GM18861 (cell line): ENCODE measurements around the gene SLC5A11.
"Not testable (repeated sequence)": the region's sequence is repeated elsewhere in the genome, so short reads cannot be mapped to it uniquely, and the experiment has no call there.

Experiments
- ATAC-seq: cut with Tn5 transposase; IDR thresholded peaks from one replicate; pipeline ENCODE4 v1.9.1; 2021; ENCODE audit not compliant: unreplicated experiment

SLC5A11 gene

GRCh38 chr16:24856871-24857270 lies 11.1 kb downstream of the SLC5A11 start:
- not testable (repeated sequence) for ATAC-seq

GRCh38 chr16:24858219-24859041 lies 12.7 kb downstream of the SLC5A11 start:
- ATAC-seq: no peak

GRCh38 chr16:24861461-24861860 lies 15.7 kb downstream of the SLC5A11 start:
- no peak for ATAC-seq

- ATAC-seq: no peak
Measured at GRCh38 chr16:24863582-24864437, 18.0 kb downstream of the SLC5A11 start.

DNA sequence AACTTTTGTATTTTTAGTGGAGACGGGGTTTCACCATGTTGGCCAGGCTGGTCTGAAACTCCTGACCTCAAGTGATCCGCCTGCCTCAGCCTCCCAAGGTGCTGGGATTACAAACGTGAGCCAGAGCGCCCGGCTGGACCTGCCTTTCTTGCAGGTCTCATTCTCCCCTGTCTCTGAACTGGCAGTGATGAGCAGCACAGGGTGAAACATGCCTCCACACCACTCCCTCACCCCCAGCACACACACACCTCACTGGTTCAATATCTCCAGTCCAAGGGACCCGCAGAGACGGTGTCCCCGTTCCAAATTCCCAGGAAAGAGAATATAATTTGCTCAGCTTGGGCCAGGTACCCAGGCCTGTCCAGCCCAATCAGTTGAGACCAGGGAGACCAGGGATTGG lies 23.3 kb downstream of the SLC5A11 start:
- no peak for ATAC-seq

DNA sequence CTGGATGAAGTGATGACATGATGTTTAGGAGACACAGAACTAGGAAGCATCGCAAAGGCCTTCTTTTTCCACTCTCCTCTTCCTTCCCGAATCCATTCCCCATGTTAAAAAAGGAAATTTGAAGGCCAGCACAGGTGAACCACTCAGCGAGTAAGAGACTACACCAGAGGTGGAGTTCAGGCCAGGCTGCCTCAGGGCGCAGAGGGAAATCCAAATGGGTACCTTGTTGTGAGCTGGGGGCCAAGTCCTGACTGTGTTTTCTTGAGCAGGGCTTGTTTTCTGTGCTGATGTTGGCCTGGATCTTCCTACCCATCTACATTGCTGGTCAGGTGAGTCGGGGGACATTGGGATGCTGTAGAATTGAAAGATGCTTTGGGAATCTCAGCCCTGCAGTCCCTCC lies 26.1 kb downstream of the SLC5A11 start:
- no peak for ATAC-seq

DNA sequence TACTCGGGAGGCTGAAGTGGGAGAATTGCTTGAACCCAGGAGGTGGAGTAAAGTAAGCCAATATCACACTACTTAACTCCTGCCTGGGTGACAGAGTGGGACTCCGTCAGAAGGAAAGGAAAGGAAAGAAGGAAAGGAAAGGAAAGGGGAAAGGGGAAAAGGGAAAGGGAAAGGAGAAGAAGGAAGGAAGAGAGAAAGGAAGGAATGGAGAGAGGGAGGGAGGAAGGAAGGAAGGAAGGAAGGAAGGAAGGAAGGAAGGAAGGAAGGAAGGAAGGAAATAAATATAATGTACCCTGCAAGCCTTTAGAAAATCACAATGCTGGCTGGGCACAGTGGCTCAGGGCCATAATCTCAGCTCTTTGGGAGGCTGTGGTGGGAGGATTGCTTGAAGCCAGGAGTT lies 27.3 kb downstream of the SLC5A11 start:
- no peak for ATAC-seq

GRCh38 chr16:24875466-24875865 lies 29.7 kb downstream of the SLC5A11 start:
- ATAC-seq: no peak

- no peak for ATAC-seq
Measured at GRCh38 chr16:24876231-24876630, 30.5 kb downstream of the SLC5A11 start.

GRCh38 chr16:24879684-24880083 lies 33.9 kb downstream of the SLC5A11 start:
- ATAC-seq: no peak

- no peak for ATAC-seq
Measured at GRCh38 chr16:24883714-24884151, 38.0 kb downstream of the SLC5A11 start.

- no peak for ATAC-seq
Measured at GRCh38 chr16:24887472-24887871, 41.7 kb downstream of the SLC5A11 start.

DNA sequence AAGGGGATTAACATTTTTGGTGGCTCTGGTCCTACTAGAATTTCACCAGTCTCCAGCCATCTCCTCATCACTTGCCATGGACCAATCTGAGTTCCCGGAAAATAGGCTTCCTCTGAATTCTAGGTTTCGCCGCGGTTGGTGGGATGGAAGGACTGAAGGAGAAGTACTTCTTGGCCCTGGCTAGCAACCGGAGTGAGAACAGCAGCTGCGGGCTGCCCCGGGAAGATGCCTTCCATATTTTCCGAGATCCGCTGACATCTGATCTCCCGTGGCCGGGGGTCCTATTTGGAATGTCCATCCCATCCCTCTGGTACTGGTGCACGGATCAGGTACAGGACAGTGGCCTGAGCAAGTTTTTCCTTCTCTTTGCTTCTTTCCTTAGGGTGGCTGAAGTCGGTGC lies 45.0 kb downstream of the SLC5A11 start:
- ATAC-seq: no peak

DNA sequence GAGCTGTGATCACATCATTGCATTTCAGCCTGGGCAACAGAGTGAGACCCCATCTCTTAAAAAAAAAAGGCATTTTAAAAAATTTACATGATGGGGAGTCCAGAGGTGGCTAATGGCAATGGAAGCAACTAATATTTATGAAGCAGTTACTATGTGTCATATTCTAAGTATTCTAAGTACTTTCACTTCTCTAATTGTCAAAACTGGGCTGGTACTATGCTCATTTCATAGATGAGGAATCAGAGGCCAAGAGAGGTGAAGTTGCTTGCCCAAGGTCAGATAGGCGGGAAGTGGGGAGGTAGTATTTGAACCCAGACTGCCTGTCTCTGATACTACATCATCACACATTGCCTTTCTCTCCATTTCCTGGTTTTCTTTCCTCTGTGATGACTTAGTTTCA lies 50.7 kb downstream of the SLC5A11 start:
- no peak for ATAC-seq

DNA sequence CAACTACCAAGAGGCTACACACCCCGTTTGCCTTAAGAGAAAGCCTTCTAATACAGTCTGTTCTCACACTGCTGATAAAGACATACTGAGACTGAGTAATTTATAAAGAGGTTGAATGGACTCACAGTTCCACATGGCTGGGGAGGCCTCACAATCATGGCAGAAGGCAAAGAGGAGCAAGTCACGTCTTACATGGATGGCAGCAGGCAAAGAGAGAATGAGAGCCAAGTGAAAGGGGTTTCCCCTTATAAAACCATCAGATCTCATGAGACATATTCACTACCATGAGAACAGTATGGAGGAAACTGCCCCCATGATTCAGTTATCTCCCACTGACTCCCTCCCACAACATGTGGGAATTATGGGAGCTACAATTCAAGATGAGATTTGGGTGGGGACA lies 51.8 kb downstream of the SLC5A11 start:
- not testable (repeated sequence) for ATAC-seq

- ATAC-seq: no peak
Measured at GRCh38 chr16:24900230-24900629, 54.5 kb downstream of the SLC5A11 start.

DNA sequence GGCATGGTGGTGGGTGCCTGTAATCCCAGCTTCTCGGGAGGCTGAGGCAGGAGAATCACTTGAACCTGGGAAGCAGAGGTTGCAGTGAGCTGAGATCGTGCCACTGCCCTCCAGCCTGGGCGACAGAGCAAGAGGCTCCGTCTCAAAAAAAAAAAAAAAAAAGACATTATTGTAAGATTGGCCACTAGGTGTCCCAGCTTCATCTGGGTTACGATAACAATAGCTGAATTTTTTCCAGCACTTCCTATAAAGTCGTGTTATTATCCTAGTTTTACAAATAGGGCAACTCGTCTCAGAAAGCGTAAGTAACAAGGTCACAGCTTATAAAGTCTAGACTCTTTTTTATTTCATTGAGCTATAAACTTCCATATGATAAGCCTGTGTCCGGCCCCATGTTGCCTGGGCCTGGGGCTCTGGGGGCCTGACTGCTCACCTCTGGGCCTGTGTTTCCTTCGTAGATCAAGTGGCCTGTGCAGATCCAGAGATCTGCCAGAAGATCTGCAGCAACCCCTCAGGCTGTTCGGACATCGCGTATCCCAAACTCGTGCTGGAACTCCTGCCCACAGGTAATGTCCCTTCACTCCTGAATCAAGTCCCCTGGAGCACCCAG lies 60.5 kb downstream of the SLC5A11 start:
- ATAC-seq: no peak

GRCh38 chr16:24906901-24907300 lies 61.1 kb downstream of the SLC5A11 start:
- ATAC-seq: no peak

DNA sequence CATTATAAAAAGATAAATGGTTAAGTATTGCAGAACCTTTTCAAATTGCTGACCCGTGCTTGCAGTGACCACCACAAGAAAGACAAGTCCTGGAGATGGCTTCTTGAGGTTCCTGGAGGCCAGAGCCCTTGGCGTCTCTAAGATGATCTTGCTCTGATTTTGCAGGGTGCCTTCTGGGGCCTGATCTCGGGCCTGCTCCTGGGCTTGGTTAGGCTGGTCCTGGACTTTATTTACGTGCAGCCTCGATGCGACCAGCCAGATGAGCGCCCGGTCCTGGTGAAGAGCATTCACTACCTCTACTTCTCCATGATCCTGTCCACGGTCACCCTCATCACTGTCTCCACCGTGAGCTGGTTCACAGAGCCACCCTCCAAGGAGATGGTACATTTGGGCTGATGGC lies 63.0 kb downstream of the SLC5A11 start:
- no peak for ATAC-seq

GRCh38 chr16:24909856-24910255 lies 64.1 kb downstream of the SLC5A11 start:
- no peak for ATAC-seq

- no peak for ATAC-seq
Measured at GRCh38 chr16:24915019-24915418, 69.3 kb downstream of the SLC5A11 start.

GRCh38 chr16:24915576-24915975 lies 69.8 kb downstream of the SLC5A11 start:
- no peak for ATAC-seq
